OCI-LY1 (cell line): ENCODE results near the gene ALDH1L1.
A peak's percentile ranks its signal among the peaks of the same experiment; 100 is the strongest.

Experiments
- H2AFZ ChIP-seq: fragments of 200-600 bp; sonication (generic), shearing (Covaris generic); 2 replicates; pipeline ENCODE4 v1.6.0; 2014; ENCODE audit warnings: antibody characterized with exemption, mild to moderate bottlenecking, low read length
- H3F3A ChIP-seq: fragments of 200-600 bp; sonication (generic), shearing (Covaris generic); 2 replicates; pipeline ENCODE4 v1.6.0; 2014; ENCODE audit warnings: mild to moderate bottlenecking, antibody characterized with exemption, low read length, moderate library complexity; ENCODE audit not compliant: insufficient read depth
- H3K27ac ChIP-seq: fragments of 200-600 bp; sonication (generic); 2 replicates; pipeline ENCODE4 v1.5.1; 2014; ENCODE audit warnings: low read length, mixed run types, mild to moderate bottlenecking, low read depth; ENCODE audit not compliant: poor library complexity, severe bottlenecking
- H3K27me3 ChIP-seq: fragments of 200-600 bp; sonication (generic); 2 replicates; pipeline ENCODE4 v1.6.0; 2014; ENCODE audit warnings: antibody characterized with exemption, mild to moderate bottlenecking, low read length, moderate library complexity; ENCODE audit not compliant: insufficient read depth
- H3K36me3 ChIP-seq: fragments of 200-600 bp; sonication (generic); 2 replicates; pipeline ENCODE4 v1.6.1; 2014; ENCODE audit warnings: mild to moderate bottlenecking, antibody characterized with exemption, low read length, moderate library complexity, mixed read lengths; ENCODE audit not compliant: insufficient read depth
- H3K4me1 ChIP-seq: fragments of 200-600 bp; sonication (generic); 2 replicates; pipeline ENCODE4 v1.5.1; 2014; ENCODE audit warnings: mild to moderate bottlenecking, low read length, moderate library complexity; ENCODE audit not compliant: insufficient read depth, severe bottlenecking
- H3K4me2 ChIP-seq: fragments of 200-600 bp; sonication (generic), shearing (Covaris generic); 2 replicates; pipeline ENCODE4 v1.6.1; 2014; ENCODE audit warnings: low read length
- H3K4me3 ChIP-seq: fragments of 200-600 bp; sonication (generic); 2 replicates; pipeline ENCODE4 v1.5.1; 2014; ENCODE audit warnings: low read length, low read depth, mild to moderate bottlenecking, mixed read lengths; ENCODE audit not compliant: poor library complexity, severe bottlenecking
- H3K79me2 ChIP-seq: fragments of 200-600 bp; shearing (Covaris generic); 2 replicates; pipeline ENCODE4 v1.6.1; 2016; ENCODE audit warnings: mixed run types, low read length, mixed read lengths; ENCODE audit not compliant: insufficient read depth
- H3K9ac ChIP-seq: fragments of 200-600 bp; sonication (generic), shearing (Covaris generic); 2 replicates; pipeline ENCODE4 v1.6.1; 2014; ENCODE audit warnings: mild to moderate bottlenecking, low read length, mixed read lengths
- H3K9me2 ChIP-seq: fragments of 200-600 bp; sonication (generic), shearing (Covaris generic); 2 replicates; pipeline ENCODE4 v1.6.1; 2014; ENCODE audit warnings: low read depth, mild to moderate bottlenecking, low read length, mixed read lengths
- H3K9me3 ChIP-seq: fragments of 200-600 bp; shearing (Covaris generic); 2 replicates; pipeline ENCODE4 v1.6.1; 2014; ENCODE audit warnings: low read length, mixed read lengths
- H4K20me1 ChIP-seq: fragments of 200-600 bp; sonication (generic), shearing (Covaris generic); 2 replicates; pipeline ENCODE4 v1.6.0; 2016; ENCODE audit warnings: mild to moderate bottlenecking, low read length; ENCODE audit not compliant: insufficient read depth
- CTCF ChIP-seq: fragments of 200-600 bp; sonication (generic), shearing (Covaris generic); IDR thresholded peaks from 2 replicates; pipeline ENCODE4 v1.5.1; 2017; ENCODE audit warnings: mild to moderate bottlenecking, antibody characterized with exemption, low read length, moderate library complexity, mixed read lengths
- EZH2 ChIP-seq: fragments of 200-600 bp; sonication (generic), shearing (Covaris generic); IDR thresholded peaks from 2 replicates; pipeline ENCODE4 v1.8.0; 2017; ENCODE audit warnings: borderline replicate concordance, mixed run types, mild to moderate bottlenecking, antibody characterized with exemption, low read length, moderate library complexity, mixed read lengths

The ALDH1L1 gene

GRCh38 chr3:126083138-126083445 lies 97.3 kb downstream of the ALDH1L1 start:
- no peaks in the 10 kb centered on the region for H3K9me2 ChIP-seq
- peaks cover 18% of the 10 kb centered on the region for H3K4me1 ChIP-seq
- H3K36me3 ChIP-seq = no peaks in the 10 kb centered on the region
- H4K20me1 ChIP-seq = no peaks in the 10 kb centered on the region
- peak overlapping the region; percentile 30 for H3K27ac ChIP-seq
- no peak for TF ChIP-seq CTCF
- TF ChIP-seq EZH2 = no peak
- H3K4me2 ChIP-seq = peak overlapping the region; percentile 79
- peak overlapping the region; percentile 86 for H3K9ac ChIP-seq
- no peak overlapping the region for H2AFZ ChIP-seq
- no peaks in the 10 kb centered on the region for H3K79me2 ChIP-seq
- no peaks in the 10 kb centered on the region for H3F3A ChIP-seq
- H3K27me3 ChIP-seq = no peaks in the 10 kb centered on the region
- H3K9me3 ChIP-seq = peaks cover 5% of the 10 kb centered on the region
- peak overlapping the region; percentile 82 for H3K4me3 ChIP-seq

- H3K79me2 ChIP-seq = no peaks in the 10 kb centered on the region
- H3K4me2 ChIP-seq = peak overlapping the region; percentile 79
- no peaks in the 10 kb centered on the region for H3K27me3 ChIP-seq
- H4K20me1 ChIP-seq = no peaks in the 10 kb centered on the region
- H3K9me2 ChIP-seq = no peaks in the 10 kb centered on the region
- peak overlapping the region; percentile 30 for H3K27ac ChIP-seq
- peak overlapping the region; percentile 82 for H3K4me3 ChIP-seq
- peaks cover 18% of the 10 kb centered on the region for H3K4me1 ChIP-seq
- H3K36me3 ChIP-seq = no peaks in the 10 kb centered on the region
- TF ChIP-seq EZH2 (no peak), CTCF (no peak)
- H2AFZ ChIP-seq = no peak overlapping the region
- H3K9me3 ChIP-seq = peaks cover 3% of the 10 kb centered on the region; the same call in 1 of the 2 replicates
- no peaks in the 10 kb centered on the region for H3F3A ChIP-seq
- peak overlapping the region; percentile 86 for H3K9ac ChIP-seq
Observed at GRCh38 chr3:126082362-126083137, 97.8 kb downstream of the ALDH1L1 start.

GRCh38 chr3:126081618-126082361 lies 98.6 kb downstream of the ALDH1L1 start:
- no peaks in the 10 kb centered on the region for H4K20me1 ChIP-seq
- H3K4me1 ChIP-seq = peaks cover 18% of the 10 kb centered on the region
- no peak overlapping the region for H2AFZ ChIP-seq
- H3K79me2 ChIP-seq = no peaks in the 10 kb centered on the region
- no peak overlapping the region for H3K27ac ChIP-seq
- H3K9me3 ChIP-seq = no peaks in the 10 kb centered on the region
- no peaks in the 10 kb centered on the region for H3K9me2 ChIP-seq
- no peak overlapping the region for H3K4me2 ChIP-seq
- H3K27me3 ChIP-seq = no peaks in the 10 kb centered on the region
- H3K9ac ChIP-seq = no peak overlapping the region
- no peak overlapping the region for H3K4me3 ChIP-seq
- H3F3A ChIP-seq = no peaks in the 10 kb centered on the region
- TF ChIP-seq CTCF = peak; percentile 30
- no peak for TF ChIP-seq EZH2
- no peaks in the 10 kb centered on the region for H3K36me3 ChIP-seq
